HG02970 (cell line): Measurements from ENCODE around the gene CACNA1H.

Experiments
- ATAC-seq: cut with Tn5 transposase; IDR thresholded peaks from one replicate; pipeline ENCODE4 v1.9.1; 2021; ENCODE audit warnings: mild to moderate bottlenecking, moderate library complexity, moderate number of reproducible peaks; ENCODE audit not compliant: unreplicated experiment, low FRiP score

The CACNA1H gene

GRCh38 chr16:1171001-1171400 lies 18.1 kb downstream of the CACNA1H start:
- ATAC-seq, result no peak

- ATAC-seq, result no peak
Observed at GRCh38 chr16:1171854-1172428, 19.0 kb downstream of the CACNA1H start.

- ATAC-seq, result no peak
Observed at GRCh38 chr16:1172651-1173050, 19.7 kb downstream of the CACNA1H start.

GRCh38 chr16:1173788-1174451 lies 21.0 kb downstream of the CACNA1H start:
- ATAC-seq, result no peak

GRCh38 chr16:1174477-1175357 lies 21.8 kb downstream of the CACNA1H start:
- ATAC-seq, result no peak

- no peak for ATAC-seq
Observed at GRCh38 chr16:1175566-1176279, 22.8 kb downstream of the CACNA1H start.

GRCh38 chr16:1176280-1176897 lies 23.5 kb downstream of the CACNA1H start:
- ATAC-seq, result no peak

GRCh38 chr16:1177053-1177452 lies 24.1 kb downstream of the CACNA1H start:
- ATAC-seq, result no peak

GRCh38 chr16:1177750-1178149 lies 24.8 kb downstream of the CACNA1H start:
- no peak for ATAC-seq

- no peak for ATAC-seq
Observed at GRCh38 chr16:1178295-1178910, 25.5 kb downstream of the CACNA1H start.

- no peak for ATAC-seq
Observed at GRCh38 chr16:1180549-1181403, 27.9 kb downstream of the CACNA1H start.

GRCh38 chr16:1181404-1182315 lies 28.8 kb downstream of the CACNA1H start:
- ATAC-seq, result no peak

GRCh38 chr16:1182316-1182671 lies 29.4 kb downstream of the CACNA1H start:
- no peak for ATAC-seq

- ATAC-seq, result no peak
Observed at GRCh38 chr16:1182950-1183907, 30.3 kb downstream of the CACNA1H start.

GRCh38 chr16:1184156-1184868 lies 31.4 kb downstream of the CACNA1H start:
- ATAC-seq, result no peak

GRCh38 chr16:1184980-1185379 lies 32.1 kb downstream of the CACNA1H start:
- no peak for ATAC-seq
